ENCODE results near the gene CNIH2.

- TF ChIP-seq CTCF (conservative IDR thresholded peaks at IDR 0.05; ENCODE audit: low read length) = no peak
- TF ChIP-seq EZH2phosphoT487 (IDR thresholded peaks at IDR 0.05; ENCODE audit: borderline replicate concordance) = no peak
Observed at GRCh38 chr11:66228521-66228920, 49.5 kb upstream of the CNIH2 start.

All from Loucy (cell line).